ENCODE measurements around the gene TCP11L1. TPM values are rescaled to one million over a fixed set of nuclear protein-coding genes. Genes with fewer than 3 reads are reported as not detected.

TCP11L1 gene
- total RNA-seq, 1 experiment from 2014 or later, result 15.2 TPM

GRCh38 chr11:33025339-33025722 is 14.0 kb upstream of the TCP11L1 start:
- no peaks in the 10 kb centered on the region for H3K9me3 ChIP-seq (ENCODE audit: low read length)
- no peaks in the 10 kb centered on the region for H3F3A ChIP-seq (ENCODE audit: low read length, unreplicated experiment)
- no peaks in the 10 kb centered on the region for H3K36me3 ChIP-seq (ENCODE audit: low read depth, low read length)
- no peak overlapping the region for H2AFZ ChIP-seq (ENCODE audit: low read length)
- ATAC-seq (no peak), DNase-seq (no peak)
- TF ChIP-seq CTCF (conservative IDR thresholded peaks at IDR 0.05; ENCODE audit: low read depth, low read length) (no peak), EZH2phosphoT487 (IDR thresholded peaks at IDR 0.05; ENCODE audit: borderline replicate concordance, low read length) (no peak), EZH2 (IDR thresholded peaks at IDR 0.05; ENCODE audit: low read length, unreplicated experiment) (no peak)
- H3K4me1 ChIP-seq (ENCODE audit: insufficient read depth, low read length), result peaks cover 13% of the 10 kb centered on the region
- H3K4me2 ChIP-seq (ENCODE audit: low read length), result no peak overlapping the region
- H3K4me3 ChIP-seq (ENCODE audit: low read length), result no peak overlapping the region
- intact Hi-C loops (cut with micrococcal nuclease), result no loop called here
- no peak overlapping the region for H3K27ac ChIP-seq (ENCODE audit: low read length)
- no peaks in the 10 kb centered on the region for H3K79me2 ChIP-seq (ENCODE audit: low read length)
- no TSS peak for BruUV-seq (replicated peaks)
- H3K27me3 ChIP-seq (ENCODE audit: low read length), result no peaks in the 10 kb centered on the region
- CTCF ChIA-PET, result interaction anchor here (0.7 kb wide), 1 partner anchor 272 kb away, joined by 9 read pairs; no protein-coding TSS in a partner anchor
- POLR2A ChIA-PET (ENCODE audit: unreplicated experiment), result no interaction called here
- H3K9me2 ChIP-seq (replicated peaks; ENCODE audit: low read length), result no peaks in the 10 kb centered on the region
- no peak overlapping the region for H3K9ac ChIP-seq (ENCODE audit: low read length)
- no peaks in the 10 kb centered on the region for H4K20me1 ChIP-seq (ENCODE audit: low read length)

- no TSS peak for BruUV-seq (replicated peaks)
- Histone ChIP-seq H2AFZ (ENCODE audit: low read length) (no peak overlapping the region), H3K9ac (ENCODE audit: low read length) (no peak overlapping the region), H3K4me1 (ENCODE audit: insufficient read depth, low read length) (peaks cover 13% of the 10 kb centered on the region), H4K20me1 (ENCODE audit: low read length) (no peaks in the 10 kb centered on the region), H3K36me3 (ENCODE audit: low read depth, low read length) (no peaks in the 10 kb centered on the region), H3K4me2 (ENCODE audit: low read length) (no peak overlapping the region), H3K9me3 (ENCODE audit: low read length) (no peaks in the 10 kb centered on the region), H3K4me3 (ENCODE audit: low read length) (no peak overlapping the region), H3K27me3 (ENCODE audit: low read length) (no peaks in the 10 kb centered on the region), H3K27ac (ENCODE audit: low read length) (no peak overlapping the region), H3F3A (ENCODE audit: low read length, unreplicated experiment) (no peaks in the 10 kb centered on the region), H3K79me2 (ENCODE audit: low read length) (no peaks in the 10 kb centered on the region), H3K9me2 (replicated peaks; ENCODE audit: low read length) (no peaks in the 10 kb centered on the region)
- ChIA-PET CTCF (no interaction called here), POLR2A (ENCODE audit: unreplicated experiment) (no interaction called here)
- DNase-seq (peak; percentile 30), ATAC-seq (peak; percentile 35; the same call in 1 of the 2 replicates)
- intact Hi-C loops (cut with micrococcal nuclease), result no loop called here
- no peak for TF ChIP-seq EZH2phosphoT487 (IDR thresholded peaks at IDR 0.05; ENCODE audit: borderline replicate concordance, low read length)
- TF ChIP-seq CTCF (conservative IDR thresholded peaks at IDR 0.05; ENCODE audit: low read depth, low read length), result no peak
- no peak for TF ChIP-seq EZH2 (IDR thresholded peaks at IDR 0.05; ENCODE audit: low read length, unreplicated experiment)
Observed at GRCh38 chr11:33027233-33027632, 12.1 kb upstream of the TCP11L1 start.

GRCh38 chr11:33027846-33028536 is 11.4 kb upstream of the TCP11L1 start:
- intact Hi-C loops (cut with micrococcal nuclease), result no loop called here
- Histone ChIP-seq H3K36me3 (ENCODE audit: low read depth, low read length) (no peaks in the 10 kb centered on the region), H3K4me1 (ENCODE audit: insufficient read depth, low read length) (peaks cover 13% of the 10 kb centered on the region), H3K79me2 (ENCODE audit: low read length) (no peaks in the 10 kb centered on the region), H3K9me2 (replicated peaks; ENCODE audit: low read length) (no peaks in the 10 kb centered on the region), H3K4me2 (ENCODE audit: low read length) (no peak overlapping the region), H3K4me3 (ENCODE audit: low read length) (no peak overlapping the region), H3F3A (ENCODE audit: low read length, unreplicated experiment) (no peaks in the 10 kb centered on the region), H3K27me3 (ENCODE audit: low read length) (no peaks in the 10 kb centered on the region), H3K27ac (ENCODE audit: low read length) (no peak overlapping the region), H3K9ac (ENCODE audit: low read length) (no peak overlapping the region), H4K20me1 (ENCODE audit: low read length) (no peaks in the 10 kb centered on the region), H3K9me3 (ENCODE audit: low read length) (no peaks in the 10 kb centered on the region), H2AFZ (ENCODE audit: low read length) (no peak overlapping the region)
- POLR2A ChIA-PET (ENCODE audit: unreplicated experiment), result no interaction called here
- ATAC-seq (no peak), DNase-seq (no peak)
- no TSS peak for BruUV-seq (replicated peaks)
- CTCF ChIA-PET, result no interaction called here
- TF ChIP-seq CTCF (conservative IDR thresholded peaks at IDR 0.05; ENCODE audit: low read depth, low read length), result no peak
- no peak for TF ChIP-seq EZH2 (IDR thresholded peaks at IDR 0.05; ENCODE audit: low read length, unreplicated experiment)
- TF ChIP-seq EZH2phosphoT487 (IDR thresholded peaks at IDR 0.05; ENCODE audit: borderline replicate concordance, low read length), result no peak

All from PC-3 (cell line).